ENCODE measurements around the gene B3GNT9.

Gene B3GNT9

DNA sequence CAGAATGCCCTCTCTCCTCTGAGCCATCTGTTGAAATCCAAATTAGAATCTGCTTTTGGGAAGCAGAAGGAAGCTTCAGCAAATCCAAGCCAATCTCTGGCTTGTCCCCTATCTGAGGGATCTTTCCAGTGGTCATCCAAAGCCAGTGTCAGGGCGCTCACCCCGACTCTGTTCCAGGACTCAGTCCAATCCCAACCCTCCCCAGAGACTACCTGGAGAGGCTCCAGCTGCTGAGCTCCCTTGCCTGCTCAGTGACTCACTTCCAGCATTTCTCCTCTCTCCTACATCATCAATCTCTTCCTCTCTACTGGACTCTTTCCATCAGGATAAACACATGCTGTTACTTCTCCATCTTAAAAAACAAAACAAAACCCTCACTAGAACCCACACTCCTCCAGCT, 30.5 kb upstream of the B3GNT9 start:
- no peaks in the 10 kb centered on the region for H3K9me3 ChIP-seq
- TF ChIP-seq, protein P1, sequence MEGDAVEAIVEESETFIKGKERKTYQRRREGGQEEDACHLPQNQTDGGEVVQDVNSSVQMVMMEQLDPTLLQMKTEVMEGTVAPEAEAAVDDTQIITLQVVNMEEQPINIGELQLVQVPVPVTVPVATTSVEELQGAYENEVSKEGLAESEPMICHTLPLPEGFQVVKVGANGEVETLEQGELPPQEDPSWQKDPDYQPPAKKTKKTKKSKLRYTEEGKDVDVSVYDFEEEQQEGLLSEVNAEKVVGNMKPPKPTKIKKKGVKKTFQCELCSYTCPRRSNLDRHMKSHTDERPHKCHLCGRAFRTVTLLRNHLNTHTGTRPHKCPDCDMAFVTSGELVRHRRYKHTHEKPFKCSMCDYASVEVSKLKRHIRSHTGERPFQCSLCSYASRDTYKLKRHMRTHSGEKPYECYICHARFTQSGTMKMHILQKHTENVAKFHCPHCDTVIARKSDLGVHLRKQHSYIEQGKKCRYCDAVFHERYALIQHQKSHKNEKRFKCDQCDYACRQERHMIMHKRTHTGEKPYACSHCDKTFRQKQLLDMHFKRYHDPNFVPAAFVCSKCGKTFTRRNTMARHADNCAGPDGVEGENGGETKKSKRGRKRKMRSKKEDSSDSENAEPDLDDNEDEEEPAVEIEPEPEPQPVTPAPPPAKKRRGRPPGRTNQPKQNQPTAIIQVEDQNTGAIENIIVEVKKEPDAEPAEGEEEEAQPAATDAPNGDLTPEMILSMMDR (IDR thresholded peaks at IDR 0.05): no peak
- peaks cover 34 to 36% of the 10 kb centered on the region in 2 experiments for H3K4me1 ChIP-seq (ENCODE audit: control insufficient read depth in 1 of 2, insufficient read depth in 1 of 2, low read depth in 1 of 2, low read length in 1 of 2)
- no peak overlapping the region for H3K4me3 ChIP-seq (ENCODE audit: low read depth in 1 of 2, low read length in 1 of 2)
- peaks cover 56% of the 10 kb centered on the region for H3K27me3 ChIP-seq
- no peak overlapping the region for H3K27ac ChIP-seq
- no peaks in the 10 kb centered on the region for H3K36me3 ChIP-seq

DNA sequence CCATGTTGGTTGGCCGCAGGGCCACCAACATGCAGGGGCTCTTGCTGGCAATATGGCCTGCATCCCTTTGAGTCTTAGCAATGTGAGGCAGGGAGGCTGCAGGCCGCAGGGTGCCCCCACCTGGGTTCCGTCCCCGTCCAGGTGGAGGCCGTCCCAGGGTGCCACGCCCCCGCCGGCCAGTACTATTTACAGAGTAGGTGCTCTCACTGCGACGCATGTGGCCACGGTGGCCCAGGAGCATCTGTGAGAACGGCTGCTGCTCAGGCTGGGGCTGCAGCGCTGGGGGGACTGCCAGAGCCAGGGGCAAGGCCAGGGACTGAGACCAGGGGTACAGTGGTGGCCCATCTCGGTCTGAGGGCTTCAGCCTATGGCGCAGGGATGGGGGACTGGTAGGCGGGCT, 29.4 kb upstream of the B3GNT9 start:
- no peaks in the 10 kb centered on the region for H3K9me3 ChIP-seq
- no peak overlapping the region for H3K4me3 ChIP-seq (ENCODE audit: low read depth in 1 of 2, low read length in 1 of 2)
- H3K36me3 ChIP-seq: no peaks in the 10 kb centered on the region
- H3K4me1 ChIP-seq (ENCODE audit: control insufficient read depth in 1 of 2, insufficient read depth in 1 of 2, low read depth in 1 of 2, low read length in 1 of 2): peaks cover 26 to 27% of the 10 kb centered on the region in 2 experiments
- no peak overlapping the region for H3K27ac ChIP-seq
- TF ChIP-seq, protein P1 (IDR thresholded peaks at IDR 0.05): no peak
- H3K27me3 ChIP-seq: peaks cover 56% of the 10 kb centered on the region

DNA sequence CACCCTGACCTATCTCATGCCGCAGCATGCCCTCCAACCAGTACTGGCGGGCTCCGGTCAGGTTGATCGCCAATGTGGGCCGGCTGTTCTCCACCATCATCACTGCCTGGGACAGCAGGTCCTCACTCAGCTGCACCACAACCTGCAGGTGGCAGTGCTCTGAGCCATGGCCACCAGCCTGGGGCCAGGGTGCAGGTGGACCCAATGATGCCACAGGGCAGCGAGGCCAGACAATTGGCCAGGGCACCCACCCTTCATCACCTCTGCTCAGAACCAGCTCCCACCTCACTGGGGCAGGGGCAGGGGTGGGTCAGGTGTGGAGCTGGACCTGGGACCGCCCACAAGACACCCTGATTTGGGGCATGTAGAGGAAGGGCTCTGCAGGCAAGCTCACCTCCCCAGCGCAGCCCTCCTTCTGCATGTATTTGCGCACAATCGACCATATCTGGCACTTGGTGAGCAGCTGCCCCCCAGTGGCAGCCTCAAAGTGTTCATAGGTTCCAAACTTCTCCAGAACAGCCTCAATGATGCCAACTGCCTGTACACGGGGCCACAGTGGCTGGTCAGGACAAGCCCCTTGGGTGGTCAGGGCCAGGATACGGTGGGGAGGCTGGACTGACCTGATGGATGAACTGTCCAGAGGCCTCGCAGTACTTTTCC, 28.8 kb upstream of the B3GNT9 start:
- Histone ChIP-seq H3K4me1 (ENCODE audit: control insufficient read depth in 1 of 2, insufficient read depth in 1 of 2, low read depth in 1 of 2, low read length in 1 of 2) (peaks cover 21 to 23% of the 10 kb centered on the region in 2 experiments), H3K36me3 (no peaks in the 10 kb centered on the region), H3K27me3 (peaks cover 56% of the 10 kb centered on the region), H3K27ac (no peak overlapping the region), H3K9me3 (no peaks in the 10 kb centered on the region), H3K4me3 (ENCODE audit: low read depth in 1 of 2, low read length in 1 of 2) (no peak overlapping the region)
- TF ChIP-seq, protein P1 (IDR thresholded peaks at IDR 0.05): no peak

DNA sequence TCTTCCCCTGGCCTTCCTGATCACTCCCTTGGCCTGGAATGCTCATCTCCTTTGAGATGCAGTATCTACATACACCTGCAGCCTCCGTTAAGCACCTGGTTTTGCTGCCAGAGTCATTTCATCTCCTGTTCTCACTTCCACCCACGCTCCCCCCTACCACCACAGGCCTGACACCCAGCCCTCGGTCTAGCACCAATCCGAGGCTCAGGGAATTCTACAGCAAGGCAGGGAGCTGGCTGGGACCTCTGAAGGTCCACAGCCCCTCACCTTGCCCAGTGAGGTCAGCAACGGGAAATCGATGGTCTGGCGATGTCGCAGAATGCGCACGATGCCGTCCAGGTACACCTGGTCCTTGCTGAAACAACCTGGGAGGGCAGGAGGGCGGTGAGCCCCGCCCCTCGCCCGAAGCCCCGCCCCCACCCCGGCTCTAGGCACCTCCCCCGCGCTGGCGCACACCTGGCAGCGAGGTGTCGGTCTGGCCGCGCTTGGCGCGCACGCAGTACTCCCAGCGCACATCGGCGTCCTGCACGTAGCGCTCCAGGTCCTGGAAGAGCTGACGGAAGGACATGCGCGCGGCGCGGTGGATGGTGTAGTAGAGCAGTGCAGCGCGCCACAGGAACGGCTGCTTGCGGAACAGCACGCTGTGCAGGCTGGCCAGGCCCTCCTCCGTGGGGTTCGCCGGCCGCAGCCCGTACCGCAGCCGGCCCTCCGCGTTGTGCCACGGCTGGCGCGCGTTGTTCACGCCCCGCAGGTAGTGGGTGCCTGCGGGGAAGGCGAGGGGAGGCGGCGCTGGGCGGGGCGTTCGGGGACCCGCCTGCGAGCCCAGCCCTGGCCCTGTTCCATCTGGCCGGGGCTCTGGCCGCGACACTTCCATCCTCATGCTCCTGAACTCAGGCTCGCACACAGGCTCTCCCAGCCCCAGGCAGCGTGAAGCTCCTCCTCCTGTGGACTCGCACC, 27.2 kb upstream of the B3GNT9 start:
- H3K9me3 ChIP-seq: no peaks in the 10 kb centered on the region
- H3K4me1 ChIP-seq (ENCODE audit: control insufficient read depth in 1 of 2, insufficient read depth in 1 of 2, low read depth in 1 of 2, low read length in 1 of 2): peaks cover 27 to 29% of the 10 kb centered on the region in 2 experiments
- H3K27ac ChIP-seq: no peak overlapping the region
- H3K36me3 ChIP-seq: no peaks in the 10 kb centered on the region
- TF ChIP-seq, protein P1 (IDR thresholded peaks at IDR 0.05): peak; percentile 17
- peaks cover 67% of the 10 kb centered on the region for H3K27me3 ChIP-seq
- peak overlapping the region; percentile 27 to 59 for H3K4me3 ChIP-seq (ENCODE audit: low read depth in 1 of 2, low read length in 1 of 2)

DNA sequence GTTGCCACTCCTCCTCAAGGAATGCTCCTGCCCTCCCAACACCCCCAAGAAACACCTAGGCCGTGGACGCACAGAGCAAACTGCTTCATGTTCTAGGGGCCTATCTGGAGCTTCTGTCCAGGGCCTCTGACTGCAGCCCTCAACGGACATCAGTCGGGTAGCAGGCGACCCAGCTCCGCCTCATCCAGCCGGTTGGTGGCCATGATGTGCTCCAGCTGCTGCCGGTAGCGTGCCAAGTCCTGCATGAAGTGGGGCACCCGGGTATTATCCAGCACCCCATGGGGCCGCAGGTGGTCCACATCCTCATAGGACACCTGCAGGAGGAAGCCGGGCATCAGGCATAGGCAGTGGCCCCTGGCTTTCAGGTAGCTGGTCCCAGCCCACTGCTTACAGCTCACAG, 25.9 kb upstream of the B3GNT9 start:
- Histone ChIP-seq H3K27ac (no peak overlapping the region), H3K36me3 (no peaks in the 10 kb centered on the region), H3K4me3 (ENCODE audit: low read depth in 1 of 2, low read length in 1 of 2) (no peak overlapping the region), H3K27me3 (peaks cover 81% of the 10 kb centered on the region), H3K9me3 (no peaks in the 10 kb centered on the region), H3K4me1 (ENCODE audit: control insufficient read depth in 1 of 2, insufficient read depth in 1 of 2, low read depth in 1 of 2, low read length in 1 of 2) (peaks cover 27 to 28% of the 10 kb centered on the region in 2 experiments)
- TF ChIP-seq, protein P1 (IDR thresholded peaks at IDR 0.05): no peak

Measured in neutrophil (primary cell).